Renal pelvis (tissue), 12 donors: ENCODE measurements around the gene PLEKHB2. TPM values are rescaled to one million over a fixed set of nuclear protein-coding genes. Genes with fewer than 3 reads are reported as not detected.
"Not testable (repeated sequence)": the region's sequence is repeated elsewhere in the genome, so short reads cannot be mapped to it uniquely, and the experiment has no call there.

Experiments
- DNase-seq: peaks from one replicate; pipeline ENCODE4 v3.0.0-alpha.2; 2013
- long read RNA-seq, 16 experiments: transcript quantifications; one replicate each; lab custom pipeline, GENCODE V29; 2026
- polyA plus RNA-seq, 3 donors: library from polyadenylated mRNA; unstranded; fragments of 120-200 nt; gene quantifications; one replicate each; pipeline ENCODE4 v1.2.1, GENCODE V29; 2013; ENCODE audit not compliant: insufficient read length in 3 of 3

Gene PLEKHB2
- 10 to 100 TPM; 74.8 to 92.9 (median 87.0) TPM for polyA plus RNA-seq
- long read RNA-seq, donor 1, full-length matches to known transcripts, result 9 of 26 reads
- long read RNA-seq, donor 1, partial matches to known transcripts, result 0 of 26 reads
- long read RNA-seq, donor 1, other reads (novel, unspliced or antisense), result 17 of 26 reads
- long read RNA-seq, donor 2, full-length matches to known transcripts, result 8 of 48 reads
- long read RNA-seq, donor 2, partial matches to known transcripts, result 15 of 48 reads
- long read RNA-seq, donor 2, other reads (novel, unspliced or antisense), result 25 of 48 reads
- long read RNA-seq, donor 3, full-length matches to known transcripts, result 7 of 29 reads
- long read RNA-seq, donor 3, partial matches to known transcripts, result 0 of 29 reads
- long read RNA-seq, donor 3, other reads (novel, unspliced or antisense), result 22 of 29 reads
- long read RNA-seq, donor 4, full-length matches to known transcripts, result 7 of 34 reads
- long read RNA-seq, donor 4, partial matches to known transcripts, result 8 of 34 reads
- long read RNA-seq, donor 4, other reads (novel, unspliced or antisense), result 19 of 34 reads
- long read RNA-seq, donor 5, full-length matches to known transcripts, result 3 of 18 reads
- long read RNA-seq, donor 5, partial matches to known transcripts, result 0 of 18 reads
- long read RNA-seq, donor 5, other reads (novel, unspliced or antisense), result 15 of 18 reads
- long read RNA-seq, donor 6, full-length matches to known transcripts, result 9 of 38 reads
- long read RNA-seq, donor 6, partial matches to known transcripts, result 0 of 38 reads
- long read RNA-seq, donor 6, other reads (novel, unspliced or antisense), result 29 of 38 reads
- long read RNA-seq, donor 7, full-length matches to known transcripts, result 11 of 101 reads
- long read RNA-seq, donor 7, partial matches to known transcripts, result 63 of 101 reads
- long read RNA-seq, donor 7, other reads (novel, unspliced or antisense), result 27 of 101 reads
- long read RNA-seq, donor 8, full-length matches to known transcripts, result 2 of 2 reads
- long read RNA-seq, donor 8, partial matches to known transcripts, result 0 of 2 reads
- long read RNA-seq, donor 8, other reads (novel, unspliced or antisense), result 0 of 2 reads
- long read RNA-seq, donor 9, full-length matches to known transcripts, result 6 of 29 reads
- long read RNA-seq, donor 9, partial matches to known transcripts, result 0 of 29 reads
- long read RNA-seq, donor 9, other reads (novel, unspliced or antisense), result 23 of 29 reads
- long read RNA-seq, donor 10, full-length matches to known transcripts, result 6 of 21 reads
- long read RNA-seq, donor 10, partial matches to known transcripts, result 0 of 21 reads
- long read RNA-seq, donor 10, other reads (novel, unspliced or antisense), result 15 of 21 reads
- long read RNA-seq, donor 11, full-length matches to known transcripts, result 3 of 28 reads
- long read RNA-seq, donor 11, partial matches to known transcripts, result 11 of 28 reads
- long read RNA-seq, donor 11, other reads (novel, unspliced or antisense), result 14 of 28 reads
- long read RNA-seq, donor 12, full-length matches to known transcripts, result 8 of 27 reads
- long read RNA-seq, donor 12, partial matches to known transcripts, result 0 of 27 reads
- long read RNA-seq, donor 12, other reads (novel, unspliced or antisense), result 19 of 27 reads
- long read RNA-seq, donor 13, full-length matches to known transcripts, result 5 of 13 reads
- long read RNA-seq, donor 13, partial matches to known transcripts, result 0 of 13 reads
- long read RNA-seq, donor 13, other reads (novel, unspliced or antisense), result 8 of 13 reads
- long read RNA-seq, donor 14, result 0 reads
- long read RNA-seq, donor 15, full-length matches to known transcripts, result 9 of 68 reads
- long read RNA-seq, donor 15, partial matches to known transcripts, result 33 of 68 reads
- long read RNA-seq, donor 15, other reads (novel, unspliced or antisense), result 26 of 68 reads
- long read RNA-seq, donor 16, full-length matches to known transcripts, result 9 of 38 reads
- long read RNA-seq, donor 16, partial matches to known transcripts, result 0 of 38 reads
- long read RNA-seq, donor 16, other reads (novel, unspliced or antisense), result 29 of 38 reads

- DNase-seq, result peak; percentile 91
Observed at GRCh38 chr2:131105156-131105949, at the start of gene PLEKHB2. Gene PLEKHB2, plus strand, starts transcription at chr2:131105336. Its CDS starts 15,606 bp downstream, at chr2:131120942.

GRCh38 chr2:131056204-131056931, 48.8 kb upstream of the PLEKHB2 start:
- DNase-seq, result no peak

- no peak for DNase-seq
Observed at GRCh38 chr2:131056932-131057287, 48.2 kb upstream of the PLEKHB2 start.

GRCh38 chr2:131058214-131058843, 46.8 kb upstream of the PLEKHB2 start:
- DNase-seq, result no peak

GRCh38 chr2:131058920-131059319, 46.2 kb upstream of the PLEKHB2 start:
- no peak for DNase-seq

- no peak for DNase-seq
Observed at GRCh38 chr2:131063501-131064283, 41.4 kb upstream of the PLEKHB2 start.

GRCh38 chr2:131064589-131065512, 40.3 kb upstream of the PLEKHB2 start:
- no peak for DNase-seq

- DNase-seq, result no peak
Observed at GRCh38 chr2:131067465-131068125, 37.5 kb upstream of the PLEKHB2 start.

GRCh38 chr2:131068172-131068571, 37.0 kb upstream of the PLEKHB2 start:
- not testable (repeated sequence) for DNase-seq

GRCh38 chr2:131075578-131075977, 29.6 kb upstream of the PLEKHB2 start:
- not testable (repeated sequence) for DNase-seq

GRCh38 chr2:131076707-131077106, 28.4 kb upstream of the PLEKHB2 start:
- DNase-seq, result no peak

GRCh38 chr2:131077182-131077846, 27.8 kb upstream of the PLEKHB2 start:
- DNase-seq, result no peak

GRCh38 chr2:131077966-131078365, 27.2 kb upstream of the PLEKHB2 start:
- DNase-seq, result no peak

- not testable (repeated sequence) for DNase-seq
Observed at GRCh38 chr2:131079931-131080330, 25.2 kb upstream of the PLEKHB2 start.

- DNase-seq, result no peak
Observed at GRCh38 chr2:131081190-131081589, 23.9 kb upstream of the PLEKHB2 start.
